Activated effector memory CD4-positive, alpha-beta T cell treated with anti-CD3 and anti-CD28 coated beads, Interleukin-2, amount 50 U/mL, for 16 hours (primary cell): ENCODE results near the gene GDPD4.

Source experiments
- DNase-seq: peaks from one replicate; pipeline ENCODE4 v3.0.0-alpha.2; 2020

Gene GDPD4

DNA sequence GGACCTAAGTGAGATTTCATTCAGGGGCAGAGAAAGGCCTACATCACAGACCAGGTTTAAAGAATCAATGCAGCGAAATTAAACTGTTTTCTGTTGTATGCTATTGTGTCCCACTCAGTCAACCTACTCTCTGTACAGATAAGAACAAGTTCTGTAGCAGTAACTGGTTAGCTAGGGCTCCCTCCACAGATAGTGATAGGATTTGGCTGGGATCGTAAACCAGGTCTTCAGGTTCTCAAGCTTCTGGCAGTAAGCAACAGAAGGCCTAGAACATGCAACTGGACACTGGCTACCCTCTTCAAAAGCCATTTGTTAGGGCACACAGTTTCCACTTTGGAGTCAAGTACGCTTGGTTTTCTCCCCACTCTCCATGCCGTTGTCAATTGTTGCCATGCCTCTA, 69.2 kb downstream of the GDPD4 start:
- DNase-seq, result no peak

DNA sequence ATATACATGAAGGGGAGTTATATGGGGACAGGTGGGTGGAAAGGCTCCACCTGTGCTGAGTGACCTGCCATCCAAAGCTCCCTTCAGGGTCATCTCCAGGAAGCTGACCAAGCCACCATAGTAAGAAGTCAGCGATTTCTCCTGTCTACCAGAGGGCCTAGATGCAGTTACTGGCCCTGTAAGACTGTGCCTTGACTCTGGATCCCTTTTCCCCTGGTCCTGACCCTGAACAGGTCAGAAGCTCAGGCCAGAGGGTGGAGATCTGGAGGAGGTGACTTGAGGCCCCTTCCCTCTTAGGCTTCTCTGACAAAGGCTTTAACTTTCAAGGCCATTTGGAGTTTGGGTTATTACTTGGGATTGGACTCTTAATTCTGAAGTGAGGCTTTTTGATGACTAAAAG, 69.7 kb downstream of the GDPD4 start:
- no peak for DNase-seq

DNA sequence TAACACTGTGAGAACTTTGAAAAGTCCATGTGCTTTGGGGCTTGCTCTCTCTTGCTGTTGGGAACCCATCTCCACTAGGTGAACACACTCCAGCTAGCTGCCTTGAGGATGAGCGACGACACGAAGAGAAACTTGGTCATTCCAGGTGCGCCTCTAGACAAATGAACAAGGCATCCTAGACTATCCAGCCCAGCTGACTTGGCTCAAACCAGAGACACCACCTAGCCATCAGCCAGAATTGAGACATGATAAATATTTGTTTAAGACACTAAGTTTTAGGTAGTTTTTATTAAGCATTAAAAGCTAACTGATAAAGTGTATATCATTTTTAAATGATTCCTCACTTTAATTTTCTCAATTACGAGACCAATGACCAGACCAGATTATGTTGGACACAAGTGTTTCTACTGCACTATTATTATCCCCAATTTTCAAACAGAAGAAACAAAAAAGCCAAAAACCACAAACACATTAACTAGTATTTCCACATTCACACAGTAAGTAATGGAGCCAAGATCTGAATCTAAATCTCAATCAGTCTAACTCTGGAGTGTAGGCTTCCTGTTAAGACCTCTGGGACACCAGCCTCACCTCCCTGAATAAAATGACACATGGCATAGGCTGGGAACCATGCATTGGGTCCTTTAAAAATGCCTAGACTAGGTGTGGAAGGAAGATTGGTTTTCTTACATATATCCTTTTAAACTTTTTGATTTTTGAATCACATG, 70.4 kb downstream of the GDPD4 start:
- no peak for DNase-seq

DNA sequence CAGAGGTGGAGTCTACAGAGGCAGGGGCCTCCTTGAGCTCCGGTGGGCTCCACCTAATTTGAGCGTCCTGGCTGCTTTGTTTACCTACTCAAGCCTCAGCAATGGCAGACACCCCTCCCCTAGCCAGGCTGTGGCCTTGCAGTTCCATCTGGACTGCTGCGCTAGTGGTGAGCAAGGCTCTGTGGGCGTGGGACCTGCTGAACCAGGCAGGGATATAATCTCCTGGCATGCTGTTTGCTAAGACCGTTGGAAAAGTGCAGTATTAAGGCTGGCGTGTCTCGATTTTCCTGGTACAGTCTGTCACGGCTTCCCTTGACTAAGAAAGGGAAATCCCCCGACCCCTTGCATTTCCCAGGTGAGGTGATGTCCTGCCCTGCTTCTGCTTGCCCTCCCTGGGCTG, 77.7 kb downstream of the GDPD4 start:
- DNase-seq, result no peak

DNA sequence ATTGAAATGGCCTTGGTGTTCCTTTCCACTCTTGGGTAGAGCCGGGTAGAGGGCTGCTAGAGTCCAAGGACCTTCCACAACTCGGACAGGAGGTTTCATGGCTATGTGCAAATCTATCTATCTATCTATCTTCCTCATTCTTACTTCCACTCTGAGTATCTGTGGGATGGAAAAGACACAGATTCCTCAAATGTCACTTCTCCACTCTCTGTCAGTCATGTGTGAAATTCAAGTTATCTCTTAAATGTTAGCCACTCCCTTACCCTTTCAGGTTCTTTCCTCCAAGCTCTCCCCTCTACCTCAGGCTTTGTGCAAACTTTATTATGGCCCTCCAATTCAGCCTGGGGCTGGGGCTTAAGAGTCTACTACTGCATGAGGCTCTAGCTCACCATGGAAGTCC, 84.3 kb downstream of the GDPD4 start:
- no peak for DNase-seq

DNA sequence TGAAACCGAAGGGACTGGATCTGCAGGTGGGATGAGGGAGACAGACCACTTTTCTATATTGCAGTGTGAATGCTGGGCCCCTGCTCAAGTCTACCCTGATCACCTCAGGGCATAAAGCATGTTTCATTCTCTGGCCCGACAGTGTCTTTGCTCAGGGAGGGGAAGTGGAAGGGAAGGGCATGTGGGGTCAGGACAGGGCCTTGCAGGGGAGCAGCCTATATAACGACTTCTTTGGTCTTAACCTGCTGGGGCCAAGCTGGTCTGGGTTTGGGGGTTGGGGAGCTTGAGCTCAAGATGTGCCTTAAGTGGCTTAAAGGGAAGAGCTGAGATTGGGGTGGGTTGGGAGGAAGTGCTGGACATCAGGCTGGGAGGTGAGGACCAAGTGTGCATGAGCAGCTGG, 86.4 kb downstream of the GDPD4 start:
- no peak for DNase-seq

DNA sequence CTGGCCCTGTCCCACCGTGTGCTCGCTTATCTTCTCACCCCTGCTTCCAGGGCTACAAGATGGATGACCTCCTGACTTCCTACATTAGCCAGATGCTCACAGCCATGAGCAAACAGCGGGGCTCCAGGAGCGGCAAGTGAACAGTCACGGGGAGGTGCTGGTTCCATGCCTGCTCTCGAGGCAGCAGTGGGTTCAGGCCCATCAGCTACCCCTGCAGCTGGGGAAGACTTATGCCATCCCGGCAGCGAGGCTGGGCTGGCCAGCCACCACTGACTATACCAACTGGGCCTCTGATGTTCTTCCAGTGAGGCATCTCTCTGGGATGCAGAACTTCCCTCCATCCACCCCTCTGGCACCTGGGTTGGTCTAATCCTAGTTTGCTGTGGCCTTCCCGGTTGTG, 86.9 kb downstream of the GDPD4 start:
- DNase-seq, result no peak

DNA sequence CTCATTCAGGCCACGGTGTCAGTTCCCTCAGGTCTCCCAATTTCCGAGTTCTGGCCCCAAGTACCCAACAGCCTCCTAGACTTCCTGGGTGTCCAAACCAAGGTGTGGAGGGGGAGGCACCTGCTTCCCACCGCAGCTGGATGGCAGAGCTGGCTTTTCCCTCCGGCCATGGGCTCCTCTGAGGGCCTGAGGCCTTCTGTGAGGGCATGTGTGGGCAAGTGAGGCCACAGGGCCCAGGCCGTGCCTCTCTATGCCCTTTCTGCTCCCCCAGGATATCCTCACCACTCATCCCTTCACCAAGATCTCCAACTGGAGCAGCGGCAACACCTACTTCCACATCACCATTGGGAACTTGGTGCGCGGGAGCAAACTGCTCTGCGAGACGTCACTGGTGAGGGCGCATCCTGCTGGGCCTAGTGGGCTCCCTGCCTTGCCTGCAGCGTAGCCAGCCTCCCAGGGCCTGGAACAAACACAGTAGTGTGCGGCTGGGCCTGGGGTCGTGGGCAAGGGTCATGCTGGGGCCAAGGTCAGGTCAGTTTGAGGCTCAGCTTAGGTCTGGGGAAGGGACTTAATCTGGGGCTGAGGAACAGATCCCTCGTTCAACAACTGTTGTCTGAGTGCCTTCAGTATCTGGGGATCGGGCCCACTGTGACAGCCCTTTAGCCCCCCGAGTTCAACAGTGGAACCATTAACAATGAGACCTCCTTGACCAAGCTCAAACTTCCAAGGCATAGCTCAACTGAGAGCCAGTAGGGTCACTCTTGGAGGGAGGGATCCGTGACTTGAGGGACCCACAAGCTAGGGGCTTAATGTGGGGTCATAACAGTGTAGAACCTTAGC, 87.7 kb downstream of the GDPD4 start:
- DNase-seq, result no peak

DNA sequence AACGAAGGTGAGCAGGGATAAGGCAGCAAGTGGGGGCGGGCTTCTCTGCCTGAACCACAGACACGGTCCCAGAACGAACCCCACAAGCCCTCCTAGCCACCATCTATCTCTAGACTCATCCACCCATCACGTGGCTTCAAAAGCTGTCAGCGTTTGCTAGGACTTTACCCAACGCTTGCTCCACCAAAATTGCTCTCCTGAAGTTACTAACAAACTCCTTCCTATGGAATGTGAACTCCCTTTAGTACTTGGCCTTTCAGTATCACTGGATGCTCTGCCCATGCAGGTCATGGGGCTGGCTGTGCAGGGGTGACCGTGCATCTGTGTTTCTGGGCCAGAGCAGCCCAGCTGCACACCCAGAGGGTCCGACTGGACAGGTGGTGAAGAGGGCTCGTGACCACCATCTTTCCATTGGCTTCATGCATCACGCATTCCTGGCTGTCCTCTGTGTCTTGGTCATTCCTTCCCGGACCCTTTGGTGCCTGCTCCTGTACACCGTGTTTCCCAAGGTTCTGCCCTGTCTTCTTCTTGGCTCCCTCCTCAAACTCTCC, 88.4 kb downstream of the GDPD4 start:
- DNase-seq, result no peak

DNA sequence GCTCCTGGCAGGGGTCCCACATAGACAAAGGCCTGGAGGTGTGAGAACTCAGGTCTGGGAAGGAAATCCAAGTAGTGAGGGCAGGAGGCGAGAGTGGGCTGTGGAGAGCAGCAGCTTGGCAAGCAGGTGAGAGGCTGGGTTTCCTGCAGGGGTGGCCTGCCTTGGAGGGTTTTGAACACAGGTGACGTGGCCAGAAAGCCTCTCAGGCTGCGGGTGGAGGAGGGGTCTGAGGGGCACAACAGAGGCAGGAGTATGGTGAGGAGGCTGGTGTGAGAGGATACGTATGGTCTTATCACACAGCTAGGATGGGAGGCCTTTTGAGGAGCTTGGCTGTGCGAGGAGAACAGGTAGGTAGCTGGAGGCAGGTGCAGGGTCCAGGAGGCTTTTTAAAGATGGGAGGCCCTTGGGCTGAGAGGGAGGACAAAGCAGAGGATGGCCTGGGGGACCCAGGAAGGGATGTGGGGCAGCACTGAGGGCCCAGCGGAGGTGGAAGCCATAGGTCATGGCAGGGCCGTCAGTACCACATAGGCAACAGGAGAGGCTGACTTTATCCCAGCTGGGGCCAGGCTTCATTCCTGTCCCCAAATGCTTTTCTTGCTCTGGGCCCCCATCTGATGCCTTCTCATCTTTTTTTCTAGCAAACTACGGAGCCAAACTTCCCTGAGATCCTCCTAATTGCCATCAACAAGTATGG, 89.0 kb downstream of the GDPD4 start:
- DNase-seq, result no peak

DNA sequence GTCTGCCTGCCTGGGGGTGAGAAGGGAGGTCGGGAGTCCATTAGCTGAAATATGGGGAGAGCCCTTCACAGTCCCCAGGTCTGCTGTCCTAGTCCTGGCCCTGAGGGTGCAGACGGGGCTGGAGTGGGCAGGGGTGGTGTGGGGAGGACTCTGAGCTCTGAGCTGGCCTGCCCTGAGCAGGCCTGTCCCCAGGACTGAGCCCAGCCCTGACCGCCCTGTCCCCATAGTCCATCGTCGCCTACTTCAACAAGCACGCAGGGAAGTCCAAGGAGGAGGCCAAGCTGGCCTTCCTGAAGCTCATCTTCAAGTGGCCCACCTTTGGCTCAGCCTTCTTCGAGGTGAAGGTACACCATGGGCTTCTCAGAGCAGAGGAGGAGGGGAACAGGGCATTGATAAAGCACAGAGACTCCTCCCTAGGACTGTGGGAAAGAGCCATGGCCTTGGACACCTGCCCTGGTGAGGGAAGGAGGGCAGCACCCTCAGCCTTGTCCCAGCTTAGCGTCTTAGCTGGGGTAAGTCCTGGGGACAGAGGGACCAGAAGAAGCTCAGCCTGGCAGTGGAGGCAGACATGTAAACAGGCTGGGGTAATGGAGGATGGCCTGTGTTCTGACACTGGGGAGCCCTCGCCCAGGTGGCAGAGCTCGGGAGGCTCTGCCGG, 89.8 kb downstream of the GDPD4 start:
- no peak for DNase-seq

DNA sequence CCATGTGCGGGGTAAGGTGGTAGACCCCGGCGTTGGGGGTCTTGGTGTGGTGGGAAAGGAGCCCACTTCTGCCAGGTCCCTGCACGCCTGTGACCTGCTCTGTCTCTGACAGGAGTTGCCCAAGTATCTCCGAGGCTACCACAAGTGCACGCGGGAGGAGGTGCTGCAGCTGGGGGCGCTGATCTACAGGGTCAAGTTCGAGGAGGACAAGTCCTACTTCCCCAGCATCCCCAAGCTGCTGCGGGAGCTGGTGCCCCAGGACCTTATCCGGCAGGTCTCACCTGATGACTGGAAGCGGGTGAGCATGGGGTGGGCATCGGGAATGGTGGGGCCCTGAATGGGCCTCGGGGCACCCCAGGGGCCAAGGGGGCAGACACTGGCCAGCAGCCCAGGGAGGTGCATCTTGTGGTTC, 90.4 kb downstream of the GDPD4 start:
- no peak for DNase-seq

DNA sequence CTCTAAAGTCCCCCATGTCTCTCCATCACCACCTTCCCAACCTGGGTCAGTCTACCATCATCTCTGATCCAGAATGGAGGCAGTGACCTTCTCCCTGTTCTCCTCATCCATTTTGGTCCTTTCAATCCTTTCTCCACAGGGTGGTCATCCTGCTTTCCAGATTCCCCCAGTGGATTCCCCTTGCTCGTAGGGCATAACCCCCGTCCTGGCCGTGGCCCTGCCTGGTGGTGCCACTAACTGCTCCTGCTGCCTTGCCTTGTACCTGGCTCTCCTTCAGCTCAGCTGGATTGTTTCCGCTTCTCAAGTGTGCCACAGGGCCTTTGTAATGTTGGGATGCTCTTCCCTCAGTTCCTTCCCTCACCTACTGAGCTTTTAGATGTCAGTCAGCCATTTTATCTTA, 91.8 kb downstream of the GDPD4 start:
- no peak for DNase-seq

DNA sequence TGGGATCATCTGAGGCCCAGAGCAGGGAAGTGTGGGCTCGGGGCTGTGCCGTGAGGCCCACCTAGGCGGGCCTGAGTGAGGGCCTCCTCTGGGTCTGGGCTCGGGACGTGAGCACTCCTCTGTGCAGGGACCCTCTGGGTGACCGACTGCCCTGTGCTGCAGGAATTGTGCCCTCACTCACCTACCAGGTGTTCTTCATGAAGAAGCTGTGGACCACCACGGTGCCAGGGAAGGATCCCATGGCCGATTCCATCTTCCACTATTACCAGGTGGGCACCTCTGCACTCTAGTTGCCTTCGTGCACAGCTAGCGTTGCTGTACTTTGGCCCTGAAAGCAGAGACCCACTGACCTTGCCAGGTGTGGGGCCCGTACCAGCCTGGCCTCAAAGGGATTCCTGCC, 93.0 kb downstream of the GDPD4 start:
- no peak for DNase-seq

DNA sequence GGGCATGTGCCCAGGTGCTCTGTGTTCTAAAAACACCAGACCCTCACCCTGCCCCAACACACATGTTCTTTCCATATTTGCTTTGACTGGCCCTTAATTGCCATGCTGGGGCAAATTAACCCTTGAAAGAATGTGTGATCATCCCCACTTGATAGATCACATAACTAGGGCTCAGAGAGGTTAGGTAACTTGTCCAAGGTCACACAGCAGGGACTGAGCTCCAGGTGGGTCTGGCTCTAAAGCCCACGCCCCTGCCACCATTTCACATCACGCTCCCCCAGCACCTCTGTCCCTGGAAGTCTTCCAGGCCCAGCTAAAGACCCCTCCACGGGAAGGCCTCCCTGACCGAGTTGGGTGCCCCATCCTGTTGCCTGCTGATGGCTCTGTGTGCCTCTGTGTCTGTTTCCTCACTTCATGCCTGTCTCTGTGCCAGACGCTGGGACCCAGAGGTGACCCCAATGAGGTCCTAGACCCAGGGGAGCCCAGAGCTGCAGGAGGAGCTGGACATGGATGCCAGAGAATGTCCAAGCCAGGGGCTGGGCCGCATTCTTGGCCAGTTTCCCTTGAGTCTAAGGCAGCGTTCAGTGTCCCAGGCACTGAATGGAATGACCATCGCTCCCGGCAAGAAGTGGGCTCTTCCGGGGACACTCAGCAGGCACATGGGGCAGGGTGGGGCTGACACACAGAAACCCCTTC, 93.7 kb downstream of the GDPD4 start:
- DNase-seq, result no peak

DNA sequence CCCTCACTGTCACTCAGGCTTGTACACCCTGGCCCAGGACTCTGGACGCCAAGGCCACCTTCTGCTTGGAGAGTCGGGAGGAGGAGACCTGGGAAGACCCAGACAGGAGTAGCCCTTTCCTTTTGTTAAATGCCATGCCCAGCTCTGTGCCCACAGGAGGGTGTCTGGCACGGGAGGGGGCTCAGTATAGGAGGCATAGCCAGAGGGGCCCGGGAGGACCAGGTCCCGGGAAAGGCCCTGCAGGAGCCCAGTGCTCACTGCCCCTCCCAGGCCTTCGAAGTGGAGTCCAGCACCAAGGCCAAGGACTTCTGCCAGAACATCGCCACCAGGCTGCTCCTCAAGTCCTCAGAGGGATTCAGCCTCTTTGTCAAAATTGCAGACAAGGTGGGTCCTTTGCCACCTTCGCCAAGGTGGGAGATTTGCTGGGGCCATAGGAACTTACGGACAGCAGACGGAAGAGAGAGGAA, 94.4 kb downstream of the GDPD4 start:
- DNase-seq, result peak; percentile 55

DNA sequence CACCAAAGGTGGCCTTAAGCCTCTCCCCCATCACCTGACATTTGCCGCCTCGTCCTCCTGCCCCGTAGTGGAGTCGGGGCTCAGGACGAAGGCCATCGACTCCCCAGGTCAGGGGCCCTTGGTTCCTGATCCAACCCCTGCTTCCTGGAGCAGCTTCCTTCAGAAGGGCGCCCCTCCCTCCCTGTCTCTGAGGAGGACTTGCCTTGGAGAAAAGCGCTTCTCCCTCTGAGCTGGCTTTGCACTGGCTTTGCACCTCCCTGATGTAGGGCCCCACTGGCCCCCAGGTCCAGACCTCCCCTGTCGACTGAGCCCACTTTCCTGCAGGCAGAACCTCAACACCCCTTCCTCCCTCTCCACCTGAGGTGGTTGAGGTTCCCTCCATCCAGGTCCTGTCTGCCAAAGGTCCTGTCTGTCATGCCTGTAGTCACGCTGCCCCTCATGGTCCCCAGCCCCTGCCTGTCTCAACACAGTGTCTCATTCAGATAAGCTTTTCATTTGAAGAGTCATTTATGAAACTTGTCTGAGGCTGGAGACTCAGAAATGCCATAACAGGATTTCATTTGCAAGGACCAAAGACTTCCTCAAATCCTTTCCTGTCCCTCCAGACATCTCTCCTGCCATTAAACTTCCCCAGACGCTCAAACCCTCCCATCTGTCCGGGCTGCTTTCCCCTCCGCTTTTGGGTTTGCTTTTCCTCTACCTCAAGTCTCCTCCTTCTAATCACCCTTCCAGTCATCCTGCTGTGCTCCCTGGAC, 95.0 kb downstream of the GDPD4 start:
- no peak for DNase-seq

DNA sequence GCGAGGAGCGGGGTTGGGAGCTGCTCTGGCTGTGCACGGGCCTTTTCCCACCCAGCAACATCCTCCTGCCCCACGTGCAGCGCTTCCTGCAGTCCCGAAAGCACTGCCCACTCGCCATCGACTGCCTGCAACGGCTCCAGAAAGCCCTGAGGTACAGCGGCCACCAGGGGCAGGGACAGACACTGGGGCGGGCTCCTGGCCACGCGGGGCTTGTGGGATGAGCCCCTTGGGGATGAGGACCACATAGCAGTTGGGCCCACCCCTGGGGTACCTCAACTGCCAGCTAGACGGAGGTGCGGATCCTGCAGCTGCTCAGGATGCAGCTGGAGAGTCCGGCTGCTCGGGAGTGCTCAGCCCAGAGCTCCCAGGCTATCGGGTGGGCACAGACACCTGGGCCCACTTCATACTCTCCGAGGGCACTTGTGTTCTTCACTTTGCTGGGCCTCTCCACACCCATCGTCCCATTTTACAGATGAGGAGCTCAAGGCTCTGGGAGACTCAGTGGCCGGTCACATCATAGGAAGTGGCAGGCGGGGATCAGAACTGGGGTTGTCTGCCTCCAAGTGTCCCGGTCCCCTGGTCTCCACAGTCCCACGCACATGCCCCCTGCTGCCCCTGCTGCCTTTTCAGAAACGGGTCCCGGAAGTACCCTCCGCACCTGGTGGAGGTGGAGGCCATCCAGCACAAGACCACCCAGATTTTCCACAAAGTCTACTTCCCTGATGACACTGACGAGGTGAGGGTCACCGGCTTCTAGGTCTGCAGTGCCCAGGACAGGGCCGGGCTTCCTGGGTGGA, 95.8 kb downstream of the GDPD4 start:
- DNase-seq, result no peak

DNA sequence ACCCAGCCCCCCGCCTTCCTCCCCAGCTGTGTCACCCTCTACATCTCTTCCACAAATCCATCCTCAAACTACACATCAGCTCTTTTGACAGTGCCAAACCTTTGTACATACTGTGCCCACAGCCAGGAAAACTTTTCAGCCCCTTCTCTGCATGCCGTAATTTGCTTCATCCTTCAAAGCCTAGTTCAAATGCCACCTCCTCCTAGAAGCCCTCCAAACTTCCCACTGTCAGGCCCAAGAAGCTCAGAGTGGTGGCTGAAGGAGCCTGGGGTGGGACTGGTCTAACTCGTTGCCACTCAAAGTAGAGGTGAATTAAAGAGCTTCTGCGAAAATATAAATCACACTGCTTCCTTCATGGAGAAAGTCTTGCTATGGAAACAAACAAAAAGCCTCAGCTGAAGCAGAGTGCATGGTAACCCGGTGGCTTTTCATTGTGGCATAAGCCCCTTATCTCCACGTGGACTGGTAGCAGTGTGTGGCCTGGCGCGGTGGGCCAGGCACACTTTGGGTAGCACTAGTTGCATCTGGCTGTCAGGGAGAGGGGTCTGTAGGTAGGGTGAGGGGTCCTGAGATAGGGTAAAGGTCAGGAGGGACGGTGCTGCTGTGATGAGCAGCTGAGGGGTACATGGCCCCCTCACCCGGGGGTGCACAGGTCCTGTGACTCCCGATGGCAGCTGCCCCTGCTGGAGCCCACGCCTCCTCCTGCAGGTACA, 96.6 kb downstream of the GDPD4 start:
- no peak for DNase-seq
